Upper lobe of left lung (tissue), 6 donors: ENCODE results near the gene NCOR1. TPM values are rescaled to one million over a fixed set of nuclear protein-coding genes. Genes with fewer than 3 reads are reported as not detected.
"Not testable (repeated sequence)": the region's sequence is repeated elsewhere in the genome, so short reads cannot be mapped to it uniquely, and the experiment has no call there.

Source experiments
- ATAC-seq, 2 donors: fragments of 200-7000 bp; cut with Tn5 transposase; one replicate each; pipeline ENCODE4 v1.9.1; 2022; ENCODE audit warnings: mild to moderate bottlenecking in 2 of 2, moderate library complexity in 2 of 2; ENCODE audit not compliant: low FRiP score in 2 of 2
- DNase-seq, 2 donors: peaks; one replicate each; pipeline ENCODE4 v3.0.0-alpha.2; 2019 to 2020
- H3K27ac ChIP-seq, 4 donors: fragments of 200-600 bp; sonication (generic); one replicate each; pipeline ENCODE4 v1.5.1; 2016 to 2019
- H3K27me3 ChIP-seq, 4 donors: fragments of 200-600 bp; sonication (generic); one replicate each; pipeline ENCODE4 v1.5.1; 2017 to 2019
- H3K36me3 ChIP-seq, 4 donors: fragments of 200-600 bp; sonication (generic); one replicate each; pipeline ENCODE4 v1.5.1; 2016 to 2019
- H3K4me1 ChIP-seq, 4 donors: fragments of 200-600 bp; sonication (generic); one replicate each; pipeline ENCODE4 v1.5.1; 2018 to 2019
- H3K4me3 ChIP-seq, 4 donors: fragments of 200-600 bp; sonication (generic); one replicate each; pipeline ENCODE4 v1.5.1; 2017 to 2019; ENCODE audit warnings: mild to moderate bottlenecking in 2 of 4, moderate library complexity in 1 of 4
- H3K9me3 ChIP-seq, 4 donors: fragments of 200-600 bp; sonication (generic); one replicate each; pipeline ENCODE4 v1.5.1; 2018 to 2019
- EP300 ChIP-seq, 4 donors: sonication (generic); formaldehyde crosslinking; IDR thresholded peaks; one replicate each; pipeline ENCODE4 v1.5.1; 2017; ENCODE audit warnings: antibody characterized with exemption in 4 of 4, control low read depth in 2 of 4
- POLR2A ChIP-seq, 4 donors: fragments of 450-650 bp; IDR thresholded peaks; one replicate each; pipeline ENCODE4 v1.5.1; 2016 to 2017; ENCODE audit warnings: antibody characterized with exemption in 4 of 4, mild to moderate bottlenecking in 2 of 4
- POLR2AphosphoS5 ChIP-seq, 2 donors: sonication (generic); formaldehyde crosslinking; IDR thresholded peaks; one replicate each; pipeline ENCODE4 v1.5.1; 2017; ENCODE audit warnings: antibody characterized with exemption in 2 of 2
- WGBS, 2 donors: methylation state at CpG; one replicate each; pipeline ENCODE4 v1.1.5; 2017 to 2018; 5-methylcytosine and 5-hydroxymethylcytosine counted together
- total RNA-seq, 6 donors: library from RNA; depleted of rRNA in 4 of 6; stranded (reverse); fragments of >200 nt in 4 of 6; gene quantifications; one replicate each; pipeline versions ENCODE4 v1.1.0 to v1.2.1, GENCODE V29; 2016 to 2021
- TF ChIP-seq, protein P1 (sequence below), 6 experiments: fragments of 450-650 bp in 4 of 6; fragments of 200-600 bp in 2 of 6; sonication (generic) in 2 of 6; IDR thresholded peaks; one replicate each; pipeline ENCODE4 v1.5.1; 2016 to 2019; ENCODE audit warnings: antibody characterized with exemption in 6 of 6
- donor health status: DM: no; HTN: no; CAD: no; lungs with moderate emphysema.
- donor health status: DM: no; HTN: yes; CAD: no; lungs with severe emphysema.

NCOR1 gene
- total RNA-seq, 6 donors from 2014 or later = 111 to 301 (median 147) TPM

DNA sequence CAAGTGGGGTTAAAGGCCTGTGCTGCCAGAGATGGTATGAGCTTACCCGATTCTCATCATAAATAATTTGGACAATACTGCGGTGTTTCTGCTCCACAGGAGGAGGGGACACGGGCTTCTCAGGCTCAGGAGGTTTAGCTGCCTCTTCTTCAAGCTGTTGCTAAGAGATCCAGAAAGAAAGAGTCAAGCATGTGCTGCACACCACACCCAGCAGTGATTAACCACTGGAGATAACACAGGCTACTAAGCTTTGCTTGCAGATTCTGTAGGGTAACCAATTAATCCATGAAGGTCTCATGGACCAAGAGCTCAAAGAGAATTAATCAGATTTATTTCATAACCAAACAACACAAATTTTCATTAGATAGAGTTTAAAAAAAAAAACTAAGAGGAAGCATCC is 56.6 kb downstream of the NCOR1 start:
- H3K36me3 ChIP-seq = peaks cover 0 to 45% (median 10%) of the 10 kb centered on the region in 4 donors
- H3K27ac ChIP-seq = no peak overlapping the region
- no peak overlapping the region for H3K4me3 ChIP-seq
- H3K27me3 ChIP-seq = no peaks in the 10 kb centered on the region
- H3K9me3 ChIP-seq = no peaks in the 10 kb centered on the region
- WGBS, 2 donors = 87 to 91% methylated on average over 3 of the region's 3 CpGs
- DNase-seq (no peak), ATAC-seq (no peak)
- TF ChIP-seq POLR2A (IDR thresholded peaks at IDR 0.05) (no peak), EP300 (IDR thresholded peaks at IDR 0.05) (no peak), POLR2AphosphoS5 (IDR thresholded peaks at IDR 0.05) (no peak)
- TF ChIP-seq, protein P1, sequence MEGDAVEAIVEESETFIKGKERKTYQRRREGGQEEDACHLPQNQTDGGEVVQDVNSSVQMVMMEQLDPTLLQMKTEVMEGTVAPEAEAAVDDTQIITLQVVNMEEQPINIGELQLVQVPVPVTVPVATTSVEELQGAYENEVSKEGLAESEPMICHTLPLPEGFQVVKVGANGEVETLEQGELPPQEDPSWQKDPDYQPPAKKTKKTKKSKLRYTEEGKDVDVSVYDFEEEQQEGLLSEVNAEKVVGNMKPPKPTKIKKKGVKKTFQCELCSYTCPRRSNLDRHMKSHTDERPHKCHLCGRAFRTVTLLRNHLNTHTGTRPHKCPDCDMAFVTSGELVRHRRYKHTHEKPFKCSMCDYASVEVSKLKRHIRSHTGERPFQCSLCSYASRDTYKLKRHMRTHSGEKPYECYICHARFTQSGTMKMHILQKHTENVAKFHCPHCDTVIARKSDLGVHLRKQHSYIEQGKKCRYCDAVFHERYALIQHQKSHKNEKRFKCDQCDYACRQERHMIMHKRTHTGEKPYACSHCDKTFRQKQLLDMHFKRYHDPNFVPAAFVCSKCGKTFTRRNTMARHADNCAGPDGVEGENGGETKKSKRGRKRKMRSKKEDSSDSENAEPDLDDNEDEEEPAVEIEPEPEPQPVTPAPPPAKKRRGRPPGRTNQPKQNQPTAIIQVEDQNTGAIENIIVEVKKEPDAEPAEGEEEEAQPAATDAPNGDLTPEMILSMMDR (IDR thresholded peaks at IDR 0.05) = no peak
- peaks cover 0 to 3% (median 0%) of the 10 kb centered on the region in 4 donors for H3K4me1 ChIP-seq

DNA sequence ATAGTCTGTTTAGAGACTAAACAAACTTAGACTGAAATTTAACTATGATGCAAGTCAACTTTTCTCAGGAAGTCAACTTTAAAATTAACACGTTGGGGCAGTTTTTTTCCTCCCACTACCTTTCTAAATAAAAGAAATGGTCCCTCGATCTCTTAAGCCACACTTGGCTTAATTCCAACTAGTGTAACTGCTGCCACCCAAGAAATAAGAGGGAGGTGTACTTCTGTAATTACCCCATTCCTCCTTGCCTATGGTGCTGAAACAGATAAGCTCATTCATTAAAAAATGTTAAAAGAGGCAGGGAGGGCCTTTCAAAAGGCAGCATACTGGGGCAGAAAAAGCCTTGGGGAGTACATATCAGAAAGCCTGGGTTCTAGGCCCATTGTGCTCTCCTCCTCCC is 59.8 kb downstream of the NCOR1 start:
- 30% methylated on average over 2 of the region's 2 CpGs for WGBS, 2 donors
- TF ChIP-seq POLR2A (IDR thresholded peaks at IDR 0.05) (no peak), POLR2AphosphoS5 (IDR thresholded peaks at IDR 0.05) (no peak), EP300 (IDR thresholded peaks at IDR 0.05) (no peak)
- TF ChIP-seq, protein P1 (IDR thresholded peaks at IDR 0.05) = no peak
- no peak overlapping the region for H3K27ac ChIP-seq
- no peak overlapping the region for H3K4me3 ChIP-seq
- H3K9me3 ChIP-seq = no peaks in the 10 kb centered on the region
- ATAC-seq (no peak), DNase-seq (no peak)
- peaks cover 0 to 3% (median 0%) of the 10 kb centered on the region in 4 donors for H3K4me1 ChIP-seq
- peaks cover 8 to 66% (median 20%) of the 10 kb centered on the region in 4 donors for H3K36me3 ChIP-seq
- no peaks in the 10 kb centered on the region for H3K27me3 ChIP-seq

DNA sequence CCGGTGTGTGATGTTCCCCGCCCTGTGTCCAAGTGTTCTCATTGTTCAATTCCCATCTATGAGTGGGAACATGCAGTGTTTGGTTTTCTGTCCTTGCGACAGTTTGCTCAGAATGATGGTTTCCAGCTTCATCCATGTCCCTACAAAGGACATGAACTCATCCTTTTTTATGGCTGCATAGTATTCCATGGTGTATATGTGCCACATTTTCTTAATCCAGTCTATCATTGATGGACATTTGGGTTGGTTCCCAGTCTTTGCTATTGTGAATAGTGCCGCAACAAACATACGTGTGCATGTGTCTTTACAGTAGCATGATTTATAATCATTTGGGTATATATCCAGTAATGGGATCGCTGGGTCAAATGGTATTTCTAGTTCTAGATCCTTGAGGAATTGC is 63.0 kb downstream of the NCOR1 start:
- H3K9me3 ChIP-seq, ATAC-seq, H3K27me3 ChIP-seq, H3K4me3 ChIP-seq, H3K27ac ChIP-seq, H3K4me1 ChIP-seq, DNase-seq: not testable (repeated sequence)
- 82 to 98% methylated on average over 6 of the region's 6 CpGs for WGBS, 2 donors
- H3K36me3 ChIP-seq = peaks cover 11 to 72% (median 19%) of the 10 kb centered on the region in 4 donors

DNA sequence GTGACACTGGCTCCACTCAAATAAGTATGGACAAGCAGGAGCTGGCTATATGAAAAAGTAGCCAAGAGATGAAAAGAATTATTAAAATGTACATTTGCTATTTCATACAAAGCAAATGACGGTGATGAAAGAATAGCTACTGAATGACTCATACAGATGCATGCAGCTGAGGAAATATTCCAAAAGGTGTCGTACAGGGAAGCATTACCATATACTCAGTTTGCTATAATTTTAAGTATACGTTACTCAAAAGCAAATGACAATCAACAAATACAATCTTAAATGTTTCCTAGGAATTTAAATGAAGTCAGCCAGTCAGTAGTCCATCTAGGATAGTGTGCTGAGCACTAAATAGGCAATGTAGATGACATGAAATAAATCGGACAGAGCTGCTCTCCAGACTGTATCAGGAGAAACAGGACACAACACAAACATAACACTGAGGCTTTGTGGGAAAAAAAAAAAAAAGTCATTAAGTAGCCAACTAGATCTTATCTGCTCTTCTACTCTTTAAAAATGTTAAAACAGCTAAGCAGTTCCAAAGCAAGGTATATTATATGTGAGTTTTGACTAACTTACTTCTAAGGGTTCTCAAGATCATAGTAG is 65.0 kb downstream of the NCOR1 start:
- Histone ChIP-seq H3K27me3 (no peaks in the 10 kb centered on the region), H3K4me1 (peaks cover 0 to 5% (median 0%) of the 10 kb centered on the region in 4 donors), H3K27ac (peak overlapping the region in 1 of 4 donors; percentile 2), H3K4me3 (no peak overlapping the region), H3K36me3 (peaks cover 11 to 74% (median 22%) of the 10 kb centered on the region in 4 donors), H3K9me3 (no peaks in the 10 kb centered on the region)
- TF ChIP-seq EP300 (IDR thresholded peaks at IDR 0.05) (no peak), POLR2A (IDR thresholded peaks at IDR 0.05) (no peak)
- TF ChIP-seq, protein P1 (IDR thresholded peaks at IDR 0.05) = no peak
- ATAC-seq = no peak
- no peak for DNase-seq
- 57 to 59% methylated on average over 4 of the region's 4 CpGs for WGBS, 2 donors

DNA sequence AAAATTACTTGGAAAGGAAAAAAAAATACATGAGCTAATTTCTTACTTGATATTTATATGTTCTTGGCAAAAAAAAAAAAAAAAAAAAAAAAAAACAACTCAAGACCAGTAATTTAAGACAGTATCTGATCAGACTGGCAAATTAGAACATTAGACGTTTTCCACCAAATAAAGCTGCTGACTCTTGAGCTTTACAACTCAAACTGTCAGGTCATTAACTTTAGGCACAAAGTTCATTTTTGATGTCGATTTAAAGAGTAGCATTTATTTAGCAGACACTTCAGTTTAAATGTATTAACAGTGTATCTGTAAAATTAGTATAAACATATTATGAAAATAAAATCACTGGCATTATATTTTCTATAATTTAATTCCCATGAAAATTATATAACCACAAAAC is 66.7 kb downstream of the NCOR1 start:
- no peak overlapping the region for H3K27ac ChIP-seq
- 92 to 94% methylated on average over 2 of the region's 2 CpGs for WGBS, 2 donors
- H3K4me3 ChIP-seq = no peak overlapping the region
- H3K36me3 ChIP-seq = peaks cover 11 to 82% (median 28%) of the 10 kb centered on the region in 4 donors
- DNase-seq (no peak), ATAC-seq (no peak)
- TF ChIP-seq, protein P1 (IDR thresholded peaks at IDR 0.05) = no peak
- TF ChIP-seq POLR2AphosphoS5 (IDR thresholded peaks at IDR 0.05) (no peak), EP300 (IDR thresholded peaks at IDR 0.05) (no peak), POLR2A (IDR thresholded peaks at IDR 0.05) (no peak)
- peaks cover 0 to 5% (median 0%) of the 10 kb centered on the region in 4 donors for H3K4me1 ChIP-seq
- no peaks in the 10 kb centered on the region for H3K27me3 ChIP-seq
- no peaks in the 10 kb centered on the region for H3K9me3 ChIP-seq

DNA sequence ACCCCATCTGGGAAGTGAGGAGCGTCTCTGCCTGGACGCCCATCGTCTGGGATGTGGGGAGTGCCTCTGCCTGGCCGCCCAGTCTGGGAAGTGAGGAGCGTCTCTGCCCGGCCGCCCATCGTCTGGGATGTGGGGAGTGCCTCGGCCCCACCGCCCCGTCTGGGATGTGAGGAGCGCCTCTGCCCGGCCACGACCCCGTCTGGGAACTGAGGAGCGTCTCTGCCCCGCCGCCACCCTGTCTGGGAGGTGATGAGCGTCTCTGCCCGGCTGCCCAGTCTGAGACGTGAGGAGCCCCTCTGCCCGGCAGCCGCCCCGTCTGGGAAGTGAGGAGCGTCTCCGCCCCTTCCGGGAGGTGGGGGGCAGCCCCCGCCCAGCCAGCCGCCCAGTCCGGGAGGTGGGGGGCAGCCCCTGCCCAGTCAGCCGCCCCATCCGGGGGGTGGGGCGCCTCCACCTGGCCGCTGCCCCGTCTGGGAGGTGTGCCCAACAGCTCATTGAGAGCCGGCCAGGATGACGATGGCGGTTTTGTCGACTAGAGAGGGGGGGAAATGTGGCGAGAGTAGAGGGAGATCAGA is 69.9 kb downstream of the NCOR1 start:
- not testable (repeated sequence) for H3K27me3 ChIP-seq, ATAC-seq, H3K4me1 ChIP-seq, H3K9me3 ChIP-seq, H3K4me3 ChIP-seq, H3K27ac ChIP-seq
- peak in 1 of 2 donors; percentile 69 for DNase-seq
- WGBS, 2 donors = 88 to 97% methylated on average over 14 to 22 of the region's 40 CpGs
- H3K36me3 ChIP-seq = peaks cover 3 to 80% (median 23%) of the 10 kb centered on the region in 4 donors
